Suppressor macrophage treated with lipopolysaccharide for 4 hours (primary cell): ENCODE measurements around the gene CCDC33.

ENCODE experiments used
- DNase-seq: peaks from one replicate; pipeline ENCODE4 v3.0.0-alpha.2; 2020

The CCDC33 gene

GRCh38 chr15:74316141-74316540 is 80.0 kb downstream of the CCDC33 start:
- no peak for DNase-seq

DNA sequence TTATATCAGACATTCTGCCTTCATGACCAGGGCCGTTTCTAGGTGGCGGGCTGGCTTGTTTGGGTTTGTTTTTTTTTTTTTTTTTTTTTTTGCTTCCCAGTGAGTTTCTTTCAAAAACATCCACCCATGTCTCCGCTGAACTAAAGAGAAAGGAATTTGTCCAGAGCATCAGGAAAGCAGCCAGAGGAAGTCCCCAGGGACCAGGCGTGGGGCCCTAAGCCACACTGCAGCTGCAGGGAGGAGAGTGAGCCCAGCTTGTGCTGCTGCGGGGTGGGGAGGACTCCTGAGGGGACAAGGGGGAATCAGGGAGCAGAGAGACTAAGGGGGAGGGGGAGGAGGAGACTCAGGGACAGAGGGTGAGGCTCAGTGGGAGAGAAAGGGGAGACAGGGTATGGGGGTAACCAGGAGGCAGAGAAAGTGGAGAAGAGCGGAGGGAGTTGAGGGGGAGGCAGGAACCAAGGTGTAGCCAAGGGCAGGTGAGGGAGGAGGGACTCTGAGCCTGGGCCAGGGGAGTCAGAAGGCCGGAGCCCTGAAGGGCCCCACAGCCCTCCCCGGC is 81.8 kb downstream of the CCDC33 start:
- DNase-seq = no peak

DNA sequence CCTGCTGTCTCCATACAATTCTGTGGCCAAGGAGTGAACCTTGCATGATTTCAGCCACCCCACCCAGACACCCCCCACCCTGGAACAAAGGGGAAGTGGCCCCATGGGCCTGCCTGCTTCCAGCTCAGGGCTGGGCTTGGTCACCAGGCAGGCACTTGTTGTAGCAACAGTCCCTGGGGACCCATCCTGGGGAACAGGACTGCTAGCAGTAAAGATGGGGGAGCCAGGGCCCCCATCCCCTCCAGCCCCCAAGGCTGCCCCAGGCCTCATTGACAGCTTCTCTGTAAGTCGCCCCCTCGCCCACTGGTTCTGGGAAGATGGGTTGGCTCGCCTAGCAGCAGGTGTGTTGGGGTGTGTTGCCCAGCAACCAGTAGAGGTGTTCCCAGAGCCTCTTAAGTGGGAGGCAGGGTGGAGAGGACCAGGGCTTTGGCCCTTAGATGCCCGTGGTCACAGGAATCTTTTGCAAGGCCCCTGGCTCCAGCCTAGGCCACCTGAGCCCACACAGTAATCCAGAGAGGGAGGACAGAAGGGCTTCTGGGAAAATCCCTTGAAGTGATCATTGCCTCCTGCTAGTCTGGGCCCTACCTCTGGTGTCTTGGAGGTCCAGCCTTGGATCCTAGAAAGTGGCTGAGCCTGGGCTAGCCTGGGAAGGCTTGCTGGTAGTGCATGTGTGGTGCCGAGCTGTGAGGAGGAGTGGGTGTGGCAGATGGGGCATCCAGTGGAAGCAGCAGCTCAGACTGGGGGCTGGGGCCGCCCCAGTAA is 82.4 kb downstream of the CCDC33 start:
- DNase-seq = no peak

GRCh38 chr15:74319138-74319460 is 83.0 kb downstream of the CCDC33 start:
- DNase-seq = no peak

- no peak for DNase-seq
These were observed 83.6 kb downstream of the CCDC33 start for GRCh38 chr15:74319596-74320351.

DNA sequence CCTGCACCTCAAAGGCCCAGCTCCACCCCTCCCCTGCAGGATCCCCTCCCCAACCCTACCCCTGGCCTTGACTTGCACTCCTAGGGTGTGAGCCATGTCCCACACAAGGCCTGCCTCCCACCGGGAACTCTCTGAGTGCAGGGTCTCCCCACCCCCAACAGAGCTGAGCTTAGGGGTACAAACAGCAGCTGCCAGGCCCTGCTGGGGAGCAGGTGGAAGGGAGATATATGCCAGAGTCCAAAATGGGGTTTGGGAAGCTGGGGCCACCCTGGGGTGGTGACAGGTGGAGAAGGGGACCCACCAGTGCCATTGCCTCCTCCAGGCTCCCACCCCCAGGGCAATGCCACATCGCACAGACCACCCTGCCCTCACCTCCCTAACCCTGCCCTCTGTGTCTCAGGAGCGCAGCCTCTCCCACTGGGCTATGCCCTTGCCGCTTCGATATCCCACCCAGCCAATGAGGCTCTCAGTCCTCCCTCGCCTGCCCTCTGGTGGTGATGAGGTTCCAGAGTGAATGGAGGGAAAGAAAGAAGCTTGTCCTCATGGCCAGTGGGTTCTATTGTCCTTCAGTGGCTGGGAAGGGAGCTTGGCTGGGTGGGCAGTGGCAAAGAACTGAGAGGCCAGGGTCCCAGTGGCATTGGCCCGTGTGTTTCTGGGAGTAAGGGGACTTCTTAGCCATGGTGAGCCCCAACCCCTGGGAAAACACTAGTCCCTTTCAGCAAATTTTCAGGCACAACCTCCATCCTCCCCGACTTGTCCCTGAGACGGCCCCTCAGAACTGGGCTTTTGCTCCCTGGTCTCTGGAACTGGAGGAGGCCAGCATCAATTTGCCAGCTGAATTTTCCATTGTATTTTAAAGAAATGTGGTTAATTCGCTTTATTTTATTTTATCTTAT is 84.5 kb downstream of the CCDC33 start:
- DNase-seq = peak; percentile 35

DNA sequence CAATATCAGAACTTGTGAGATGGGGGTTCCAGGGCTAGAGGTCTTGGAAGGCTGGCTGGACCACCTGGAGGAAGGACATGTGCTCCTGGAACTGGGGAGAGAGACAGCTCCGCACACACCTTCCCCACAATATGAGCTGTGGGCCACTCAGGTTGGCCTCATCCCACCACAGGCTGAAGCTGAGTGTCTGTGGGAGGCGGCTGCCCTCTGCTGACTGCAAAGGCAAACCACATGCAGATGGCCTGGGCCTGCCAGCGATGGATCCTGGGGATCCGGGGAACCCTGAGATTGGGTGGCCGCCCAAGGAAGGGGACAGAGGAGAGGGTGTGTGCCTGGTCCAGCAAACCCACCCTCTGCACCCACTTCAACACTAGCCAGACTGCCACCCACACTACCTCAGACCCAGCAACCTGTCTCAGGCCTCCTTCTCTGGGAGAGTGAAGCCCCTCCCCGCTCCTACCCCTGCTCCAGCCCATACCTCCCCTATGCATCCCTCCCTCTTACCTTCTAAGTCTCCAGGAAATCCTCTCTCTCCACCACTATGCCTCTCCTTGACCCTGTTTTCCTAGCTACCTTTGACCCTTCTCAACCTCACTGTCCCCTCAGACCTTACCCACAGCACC is 86.5 kb downstream of the CCDC33 start:
- peak; percentile 60 for DNase-seq

DNA sequence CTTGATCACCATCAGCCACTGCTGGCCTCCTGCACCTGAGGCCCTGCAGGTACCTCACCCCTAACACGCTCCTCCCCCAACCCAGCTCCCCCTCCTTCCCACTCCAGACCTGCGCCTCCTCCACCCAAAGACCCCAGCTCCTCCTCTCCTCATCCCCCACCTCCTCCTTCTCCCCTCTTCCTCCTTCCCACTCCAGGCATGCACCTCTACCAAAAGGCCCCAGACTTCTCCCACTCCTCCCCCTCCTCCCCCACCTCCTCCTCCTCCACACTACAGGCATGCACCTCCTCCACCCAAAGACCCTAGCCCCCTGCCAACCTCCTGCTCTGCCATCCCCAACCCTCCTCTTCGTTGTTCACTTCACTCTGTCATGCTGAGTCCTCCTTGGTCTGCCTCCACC is 88.6 kb downstream of the CCDC33 start:
- no peak for DNase-seq

GRCh38 chr15:74326746-74327145 is 90.6 kb downstream of the CCDC33 start:
- no peak for DNase-seq

DNA sequence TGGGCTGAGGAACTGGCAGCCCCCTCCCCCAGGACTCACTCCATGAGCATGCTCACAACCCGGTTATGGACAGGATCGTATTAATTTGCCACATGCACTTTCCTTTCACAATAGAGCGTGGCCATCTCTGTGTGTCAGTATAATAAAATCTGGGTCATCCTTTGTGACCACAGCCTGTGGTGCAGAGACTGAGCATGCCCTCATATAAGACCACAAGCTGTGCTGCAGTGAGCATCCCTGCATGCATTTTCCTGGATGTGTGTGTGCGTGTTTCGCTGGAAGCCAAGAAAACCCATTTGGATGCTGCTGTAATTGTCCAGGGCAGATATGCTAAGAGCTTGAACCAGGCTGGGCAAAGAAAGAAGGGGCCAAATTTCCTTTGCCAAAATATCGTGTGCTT is 91.6 kb downstream of the CCDC33 start:
- no peak for DNase-seq

GRCh38 chr15:74328331-74329056 is 92.4 kb downstream of the CCDC33 start:
- no peak for DNase-seq

GRCh38 chr15:74330861-74331408 is 94.8 kb downstream of the CCDC33 start:
- no peak for DNase-seq

GRCh38 chr15:74332011-74332410 is 95.9 kb downstream of the CCDC33 start:
- DNase-seq = no peak

GRCh38 chr15:74332611-74333010 is 96.5 kb downstream of the CCDC33 start:
- DNase-seq = no peak

- DNase-seq = no peak
These were observed 97.0 kb downstream of the CCDC33 start for GRCh38 chr15:74333093-74333492.

DNA sequence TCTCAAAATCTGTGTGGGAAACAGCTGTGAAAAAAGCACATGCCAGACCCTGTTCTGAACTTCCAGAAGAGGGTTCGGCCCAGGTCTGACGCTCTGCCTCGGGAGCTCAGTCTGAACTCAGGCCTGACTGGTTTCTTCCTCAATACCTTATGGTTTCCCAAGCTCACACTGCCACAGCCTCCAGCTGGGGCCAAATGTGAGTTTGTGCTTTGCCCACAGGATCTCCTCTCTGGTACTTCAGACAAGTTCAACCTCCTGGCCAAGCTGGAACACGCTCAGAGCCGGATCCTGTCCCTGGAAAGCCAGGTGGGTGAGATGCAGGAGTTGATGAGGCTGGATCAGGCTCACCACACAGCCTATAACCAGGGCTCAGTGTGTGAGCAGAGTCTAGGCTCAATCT is 97.5 kb downstream of the CCDC33 start:
- DNase-seq = no peak

GRCh38 chr15:74334127-74334526 is 98.0 kb downstream of the CCDC33 start:
- DNase-seq = no peak

- DNase-seq = no peak
These were observed 99.3 kb downstream of the CCDC33 start for GRCh38 chr15:74335396-74335795.

- DNase-seq = no peak
These were observed 100.2 kb downstream of the CCDC33 start for GRCh38 chr15:74336061-74337005.

- no peak for DNase-seq
These were observed 101.0 kb downstream of the CCDC33 start for GRCh38 chr15:74337146-74337545.
